ENCODE results near the gene PHACTR1. TPM values are rescaled to one million over a fixed set of nuclear protein-coding genes. Genes with fewer than 3 reads are reported as not detected.

Gene PHACTR1
- total RNA-seq, 1 experiment from 2014 or later = 2.6 TPM

- no peaks in the 10 kb centered on the region for H3K27me3 ChIP-seq (replicated peaks; ENCODE audit: insufficient read depth, low read depth, low read length, poor library complexity)
- DNase-seq (ENCODE audit: low spot score) = no peak
- H3K27ac ChIP-seq (ENCODE audit: low read depth, low read length, poor library complexity, severe bottlenecking) = no peak overlapping the region
- no peak overlapping the region for H3K4me3 ChIP-seq (ENCODE audit: low read depth, low read length, poor library complexity, severe bottlenecking)
- no peak for TF ChIP-seq EZH2 (IDR thresholded peaks at IDR 0.05; ENCODE audit: borderline replicate concordance, low read depth, low read length, poor library complexity, severe bottlenecking)
- TF ChIP-seq, protein P1, sequence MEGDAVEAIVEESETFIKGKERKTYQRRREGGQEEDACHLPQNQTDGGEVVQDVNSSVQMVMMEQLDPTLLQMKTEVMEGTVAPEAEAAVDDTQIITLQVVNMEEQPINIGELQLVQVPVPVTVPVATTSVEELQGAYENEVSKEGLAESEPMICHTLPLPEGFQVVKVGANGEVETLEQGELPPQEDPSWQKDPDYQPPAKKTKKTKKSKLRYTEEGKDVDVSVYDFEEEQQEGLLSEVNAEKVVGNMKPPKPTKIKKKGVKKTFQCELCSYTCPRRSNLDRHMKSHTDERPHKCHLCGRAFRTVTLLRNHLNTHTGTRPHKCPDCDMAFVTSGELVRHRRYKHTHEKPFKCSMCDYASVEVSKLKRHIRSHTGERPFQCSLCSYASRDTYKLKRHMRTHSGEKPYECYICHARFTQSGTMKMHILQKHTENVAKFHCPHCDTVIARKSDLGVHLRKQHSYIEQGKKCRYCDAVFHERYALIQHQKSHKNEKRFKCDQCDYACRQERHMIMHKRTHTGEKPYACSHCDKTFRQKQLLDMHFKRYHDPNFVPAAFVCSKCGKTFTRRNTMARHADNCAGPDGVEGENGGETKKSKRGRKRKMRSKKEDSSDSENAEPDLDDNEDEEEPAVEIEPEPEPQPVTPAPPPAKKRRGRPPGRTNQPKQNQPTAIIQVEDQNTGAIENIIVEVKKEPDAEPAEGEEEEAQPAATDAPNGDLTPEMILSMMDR (conservative IDR thresholded peaks at IDR 0.05; ENCODE audit: low read depth, low read length) = no peak
- intact Hi-C loops (cut with micrococcal nuclease; ENCODE audit: unreplicated experiment) = no loop called here
- CTCF ChIA-PET = no interaction called here
- BruUV-seq (replicated peaks) = no TSS peak
- POLR2A ChIA-PET (ENCODE audit: low non-redundant PET) = no interaction called here
- H3K9me3 ChIP-seq (ENCODE audit: low read depth, low read length, poor library complexity, severe bottlenecking) = no peaks in the 10 kb centered on the region
- no peaks in the 10 kb centered on the region for H3K36me3 ChIP-seq (ENCODE audit: insufficient read depth, low read length, poor library complexity, severe bottlenecking)
- no peaks in the 10 kb centered on the region for H3K4me1 ChIP-seq (ENCODE audit: insufficient read depth, low read length, poor library complexity, severe bottlenecking)
These were observed 355.2 kb downstream of the PHACTR1 start for GRCh38 chr6:13071550-13072345.

DNA sequence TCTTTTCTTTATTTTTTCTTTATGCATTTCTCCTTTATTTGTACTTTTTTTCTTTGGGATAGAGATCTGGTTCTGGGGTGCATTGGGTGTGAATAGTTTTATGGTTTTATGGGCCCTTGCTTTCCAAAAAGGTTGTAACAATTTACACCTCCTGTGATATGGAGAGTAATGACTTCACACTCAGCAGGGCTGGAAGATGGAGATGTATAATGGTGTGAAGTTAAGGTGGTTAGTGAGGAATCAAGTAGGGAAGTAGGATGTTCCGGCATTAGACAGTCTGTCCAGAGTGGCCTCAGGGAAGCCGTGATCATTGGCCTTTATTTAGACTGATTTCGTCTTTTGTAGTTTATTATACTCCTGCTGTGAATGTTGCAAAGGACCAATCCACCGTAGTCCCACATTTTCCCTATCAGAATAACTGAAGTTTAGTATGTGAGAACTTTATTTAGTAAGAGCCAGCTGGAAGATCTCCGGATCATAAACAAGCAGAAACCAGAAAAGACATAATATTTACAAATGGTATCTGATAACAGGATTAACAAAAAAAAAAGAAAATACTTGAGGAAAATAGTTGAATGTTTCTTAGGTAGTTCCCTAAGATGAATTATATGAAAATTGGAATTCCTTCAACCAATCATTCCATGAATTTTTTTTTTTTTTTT is 356.2 kb downstream of the PHACTR1 start:
- Histone ChIP-seq H3K4me1 (ENCODE audit: insufficient read depth, low read length, poor library complexity, severe bottlenecking) (no peaks in the 10 kb centered on the region), H3K4me3 (ENCODE audit: low read depth, low read length, poor library complexity, severe bottlenecking) (no peak overlapping the region), H3K36me3 (ENCODE audit: insufficient read depth, low read length, poor library complexity, severe bottlenecking) (no peaks in the 10 kb centered on the region), H3K9me3 (ENCODE audit: low read depth, low read length, poor library complexity, severe bottlenecking) (no peaks in the 10 kb centered on the region), H3K27ac (ENCODE audit: low read depth, low read length, poor library complexity, severe bottlenecking) (no peak overlapping the region), H3K27me3 (replicated peaks; ENCODE audit: insufficient read depth, low read depth, low read length, poor library complexity) (no peaks in the 10 kb centered on the region)
- no TSS peak for BruUV-seq (replicated peaks)
- CTCF ChIA-PET = no interaction called here
- TF ChIP-seq EZH2 (IDR thresholded peaks at IDR 0.05; ENCODE audit: borderline replicate concordance, low read depth, low read length, poor library complexity, severe bottlenecking) = no peak
- TF ChIP-seq, protein P1 (conservative IDR thresholded peaks at IDR 0.05; ENCODE audit: low read depth, low read length) = no peak
- DNase-seq (ENCODE audit: low spot score) = no peak
- POLR2A ChIA-PET (ENCODE audit: low non-redundant PET) = no interaction called here
- intact Hi-C loops (cut with micrococcal nuclease; ENCODE audit: unreplicated experiment) = no loop called here

DNA sequence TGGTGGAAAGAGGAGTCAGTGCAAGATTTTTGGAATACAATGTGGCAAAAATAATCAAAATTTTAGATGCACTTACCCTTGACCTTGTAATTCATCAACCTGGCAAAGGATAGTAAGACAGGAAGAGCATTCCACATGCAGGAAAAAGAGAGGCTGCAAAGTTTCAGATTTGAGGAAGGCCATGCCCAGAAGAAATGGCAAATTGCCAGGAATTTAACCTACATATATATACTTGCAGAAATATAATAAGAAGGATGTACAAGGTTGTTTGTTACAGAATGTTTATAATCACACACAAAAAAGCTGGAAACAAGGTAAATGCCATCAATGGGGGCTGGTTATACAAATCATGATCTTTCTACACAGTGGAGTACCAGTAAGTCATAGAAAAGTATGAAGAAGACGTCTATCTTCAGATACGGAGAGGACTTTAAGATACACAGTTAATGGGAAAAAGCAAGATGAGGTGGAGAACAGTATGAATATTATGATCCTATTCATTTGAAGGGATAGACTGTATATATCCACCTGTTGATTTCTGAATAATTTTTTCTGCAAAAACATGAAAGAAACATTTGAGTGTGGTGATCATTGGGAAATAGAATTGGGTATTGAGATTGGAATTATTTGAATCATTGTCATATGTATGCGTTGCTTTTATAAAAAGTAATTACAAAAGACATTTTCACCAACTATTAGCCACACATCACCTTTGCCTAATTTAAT is 358.0 kb downstream of the PHACTR1 start:
- no peaks in the 10 kb centered on the region for H3K36me3 ChIP-seq (ENCODE audit: insufficient read depth, low read length, poor library complexity, severe bottlenecking)
- TF ChIP-seq, protein P1 (conservative IDR thresholded peaks at IDR 0.05; ENCODE audit: low read depth, low read length) = no peak
- no peak for TF ChIP-seq EZH2 (IDR thresholded peaks at IDR 0.05; ENCODE audit: borderline replicate concordance, low read depth, low read length, poor library complexity, severe bottlenecking)
- intact Hi-C loops (cut with micrococcal nuclease; ENCODE audit: unreplicated experiment) = no loop called here
- H3K4me1 ChIP-seq (ENCODE audit: insufficient read depth, low read length, poor library complexity, severe bottlenecking) = no peaks in the 10 kb centered on the region
- POLR2A ChIA-PET (ENCODE audit: low non-redundant PET) = no interaction called here
- no TSS peak for BruUV-seq (replicated peaks)
- DNase-seq (ENCODE audit: low spot score) = no peak
- CTCF ChIA-PET = no interaction called here
- H3K27ac ChIP-seq (ENCODE audit: low read depth, low read length, poor library complexity, severe bottlenecking) = no peak overlapping the region
- H3K9me3 ChIP-seq (ENCODE audit: low read depth, low read length, poor library complexity, severe bottlenecking) = no peaks in the 10 kb centered on the region
- no peaks in the 10 kb centered on the region for H3K27me3 ChIP-seq (replicated peaks; ENCODE audit: insufficient read depth, low read depth, low read length, poor library complexity)
- H3K4me3 ChIP-seq (ENCODE audit: low read depth, low read length, poor library complexity, severe bottlenecking) = no peak overlapping the region
